A549 (cell line): ENCODE results near the gene PFDN5. TPM values are rescaled to one million over a fixed set of nuclear protein-coding genes. Genes with fewer than 3 reads are reported as not detected.

Experiments
- ATAC-seq, 2 experiments: fragments of 200-7000 bp in 1 of 2; fragments of >200 bp in 1 of 2; cut with Nextera tagmentation in 1 of 2; cut with Tn5 transposase in 1 of 2; 3 replicates each; pipeline versions ENCODE4 v1.8.0 to v1.9.1; 2018 to 2020; ENCODE audit warnings: mild to moderate bottlenecking in 1 of 2, moderate library complexity in 1 of 2
- CTCF ChIA-PET: fragments of 300-600 bp; sonication (Branson Sonifier 250); formaldehyde crosslinking; extraction: SDS; loops from one replicate; lab custom pipeline; 2021; ENCODE audit warnings: antibody characterized with exemption, inconsistent platforms; lab: Yijun Ruan, JAX
- POLR2A ChIA-PET: fragments of 350-600 bp; formaldehyde crosslinking; extraction: SDS; loops from one replicate; lab custom pipeline; 2021; ENCODE audit warnings: antibody characterized with exemption, inconsistent platforms; lab: Yijun Ruan, JAX
- DNase-seq, 2 experiments: peaks; one replicate each; pipeline versions ENCODE4 v3.0.0 to v3.0.0-alpha.2; 2011 to 2016; ENCODE audit warnings: low read depth in 1 of 2, low spot score in 1 of 2
- FAIRE-seq: peaks from 2 replicates; lab custom pipeline; 2011; peaks lifted over from hg19 to GRCh38; lab: Jason Lieb, UNC
- H3K27ac ChIP-seq, 2 experiments: fragments of >200 bp; sonication (Bioruptor Twin); formaldehyde crosslinking; 3 replicates each; pipeline ENCODE4 v1.5.1; 2016 to 2017
- H3K4me1 ChIP-seq: fragments of >200 bp; sonication (Bioruptor Twin); formaldehyde crosslinking; 3 replicates; pipeline ENCODE4 v1.6.1; 2016
- H3K4me2 ChIP-seq: fragments of >200 bp; sonication (Bioruptor Twin); formaldehyde crosslinking; 3 replicates; pipeline ENCODE4 v1.6.1; 2016
- H3K4me3 ChIP-seq: fragments of >200 bp; sonication (Bioruptor Twin); formaldehyde crosslinking; 3 replicates; pipeline ENCODE4 v1.5.1; 2016
- H3K9me3 ChIP-seq: fragments of >200 bp; sonication (Bioruptor Twin); formaldehyde crosslinking; 3 replicates; pipeline ENCODE4 v1.6.1; 2016
- BHLHE40 ChIP-seq: IDR thresholded peaks from 2 replicates; pipeline ENCODE4 v1.6.1; 2012; ENCODE audit warnings: low read depth, low read length, inconsistent platforms
- CBX8 ChIP-seq: fragments of 200-600 bp; sonication (generic); IDR thresholded peaks from 2 replicates; pipeline ENCODE4 v1.6.1; 2016
- CEBPB ChIP-seq, 2 experiments: fragments of >200 bp in 1 of 2; sonication (Bioruptor Twin) in 1 of 2; formaldehyde crosslinking in 1 of 2; IDR thresholded peaks; 2 replicates each; pipeline ENCODE4 v1.6.1; 2012 to 2016
- CHD2 ChIP-seq: fragments of 150-350 bp; IDR thresholded peaks from 2 replicates; pipeline ENCODE4 v1.6.1; 2014; ENCODE audit warnings: low read length; ENCODE audit not compliant: partially characterized antibody
- CHD4 ChIP-seq: fragments of 200-600 bp; sonication (generic); IDR thresholded peaks from 2 replicates; pipeline ENCODE4 v1.6.1; 2016; ENCODE audit warnings: antibody characterized with exemption, mild to moderate bottlenecking, borderline replicate concordance
- EHF ChIP-seq: fragments of 250-450 bp; sonication (Bioruptor Pico); IDR thresholded peaks from 2 replicates; pipeline ENCODE4 v1.5.0; 2020; ENCODE audit warnings: mild to moderate bottlenecking
- EHMT2 ChIP-seq: fragments of 200-600 bp; sonication (generic); IDR thresholded peaks from 2 replicates; pipeline ENCODE4 v1.6.1; 2016; ENCODE audit warnings: antibody characterized with exemption, low read depth, mild to moderate bottlenecking, moderate library complexity
- EP300 ChIP-seq, 2 experiments: fragments of >200 bp; sonication (Bioruptor Twin); formaldehyde crosslinking; IDR thresholded peaks; 2 replicates in 1 of 2; 3 replicates in 1 of 2; pipeline ENCODE4 v1.6.1; 2016 to 2017
- FOSB ChIP-seq: fragments of 250-450 bp; sonication (Bioruptor Pico); IDR thresholded peaks from 2 replicates; pipeline ENCODE4 v1.5.0; 2020; ENCODE audit warnings: mild to moderate bottlenecking, moderate library complexity
- FOXS1 ChIP-seq: fragments of 250-450 bp; sonication (Bioruptor Pico); IDR thresholded peaks from 2 replicates; pipeline ENCODE4 v1.5.0; 2020; ENCODE audit warnings: mild to moderate bottlenecking, moderate library complexity
- GATA3 ChIP-seq: IDR thresholded peaks from 2 replicates; pipeline ENCODE4 v1.6.1; 2012; ENCODE audit warnings: borderline replicate concordance
- HDAC2 ChIP-seq: fragments of 200-600 bp; sonication (generic); IDR thresholded peaks from 2 replicates; pipeline ENCODE4 v1.6.1; 2016
- HEYL ChIP-seq: fragments of 250-450 bp; sonication (Bioruptor Pico); IDR thresholded peaks from 2 replicates; pipeline ENCODE4 v1.8.0; 2021; ENCODE audit warnings: mild to moderate bottlenecking, moderate library complexity
- HOXB5 ChIP-seq: fragments of 250-450 bp; sonication (Bioruptor Pico); IDR thresholded peaks from 2 replicates; pipeline ENCODE4 v1.5.0; 2020; ENCODE audit warnings: mild to moderate bottlenecking, moderate library complexity
- JUNB ChIP-seq: fragments of >200 bp; sonication (Bioruptor Twin); formaldehyde crosslinking; IDR thresholded peaks from 2 replicates; pipeline ENCODE4 v1.6.1; 2016
- MAFK ChIP-seq: fragments of 450-650 bp; IDR thresholded peaks from 2 replicates; pipeline ENCODE4 v1.6.1; 2014; ENCODE audit not compliant: partially characterized antibody
- MAZ ChIP-seq: fragments of 150-350 bp; IDR thresholded peaks from 2 replicates; pipeline ENCODE4 v1.6.1; 2014; ENCODE audit warnings: antibody characterized with exemption, low read depth, low read length, borderline replicate concordance
- NFE2L2 ChIP-seq: fragments of 150-350 bp; conservative IDR thresholded peaks from 2 replicates; pipeline ENCODE4 v1.6.1; 2014; ENCODE audit warnings: low read length
- NPAS2 ChIP-seq: fragments of 250-450 bp; sonication (Bioruptor Pico); IDR thresholded peaks from 2 replicates; pipeline ENCODE4 v1.8.0; 2022; ENCODE audit warnings: mild to moderate bottlenecking, moderate library complexity, borderline replicate concordance
- NR3C1 ChIP-seq: fragments of >200 bp; sonication (Bioruptor Twin); formaldehyde crosslinking; IDR thresholded peaks from 3 replicates; pipeline ENCODE4 v1.6.1; 2017
- PHF8 ChIP-seq: fragments of 200-600 bp; sonication (generic); IDR thresholded peaks from 2 replicates; pipeline ENCODE4 v1.6.1; 2016; ENCODE audit warnings: low read depth, mild to moderate bottlenecking, antibody characterized with exemption, moderate library complexity, borderline replicate concordance
- RCOR1 ChIP-seq: fragments of 150-350 bp; IDR thresholded peaks from 2 replicates; pipeline ENCODE4 v1.6.1; 2014; ENCODE audit warnings: antibody characterized with exemption, low read length, low read depth
- SREBF2 ChIP-seq: fragments of 450-650 bp; IDR thresholded peaks from 2 replicates; pipeline ENCODE4 v1.6.1; 2014; ENCODE audit warnings: mild to moderate bottlenecking, moderate library complexity
- ZNF302 ChIP-seq: fragments of 250-450 bp; sonication (Bioruptor Pico); IDR thresholded peaks from 2 replicates; pipeline ENCODE4 v1.9.0; 2021; ENCODE audit warnings: inconsistent platforms, mild to moderate bottlenecking, moderate library complexity
- WGBS: methylation state at CpG from one replicate; pipeline ENCODE4 v1.1.6; 2017; ENCODE audit errors: missing lambda C conversion rate; 5-methylcytosine and 5-hydroxymethylcytosine counted together
- polyA plus RNA-seq, 4 experiments: library from polyadenylated mRNA; depleted of rRNA in 3 of 4; stranded (reverse); fragments of >200 nt; fragmentation: RNase III in 1 of 4; extraction: RNeasy Plus Mini Kit Qiagen cat#74134 plus additional on column Dnase treatment in 1 of 4; gene quantifications; 2 replicates in 3 of 4; 3 replicates in 1 of 4; pipeline ENCODE4 v1.2.3, GENCODE V29; 2011 to 2017
- TF ChIP-seq, protein P1 (sequence below): fragments of 450-650 bp; IDR thresholded peaks from 2 replicates; pipeline ENCODE4 v1.6.1; 2014; ENCODE audit warnings: antibody characterized with exemption
- TF ChIP-seq, protein P2 (sequence below): fragments of 150-350 bp; IDR thresholded peaks from 2 replicates; pipeline ENCODE4 v1.6.1; 2014; ENCODE audit warnings: low read depth, mild to moderate bottlenecking, low read length
- TF ChIP-seq, protein P3 (sequence below): fragments of 250-450 bp; sonication (Bioruptor Pico); IDR thresholded peaks from 2 replicates; pipeline ENCODE4 v1.5.0; 2021; ENCODE audit warnings: mild to moderate bottlenecking, moderate library complexity, borderline replicate concordance
- TF ChIP-seq, protein P4 (sequence below): IDR thresholded peaks from 2 replicates; pipeline ENCODE4 v1.6.1; 2012; ENCODE audit warnings: low read depth, borderline replicate concordance
- TF ChIP-seq, protein P5 (sequence below): fragments of >200 bp; sonication (Bioruptor Twin); formaldehyde crosslinking; IDR thresholded peaks from 3 replicates; pipeline ENCODE4 v1.6.1; 2016

Gene PFDN5
- polyA plus RNA-seq, 2 of the 4 experiments (the other 2 are of a cell fraction), result 685 to 729 TPM

DNA sequence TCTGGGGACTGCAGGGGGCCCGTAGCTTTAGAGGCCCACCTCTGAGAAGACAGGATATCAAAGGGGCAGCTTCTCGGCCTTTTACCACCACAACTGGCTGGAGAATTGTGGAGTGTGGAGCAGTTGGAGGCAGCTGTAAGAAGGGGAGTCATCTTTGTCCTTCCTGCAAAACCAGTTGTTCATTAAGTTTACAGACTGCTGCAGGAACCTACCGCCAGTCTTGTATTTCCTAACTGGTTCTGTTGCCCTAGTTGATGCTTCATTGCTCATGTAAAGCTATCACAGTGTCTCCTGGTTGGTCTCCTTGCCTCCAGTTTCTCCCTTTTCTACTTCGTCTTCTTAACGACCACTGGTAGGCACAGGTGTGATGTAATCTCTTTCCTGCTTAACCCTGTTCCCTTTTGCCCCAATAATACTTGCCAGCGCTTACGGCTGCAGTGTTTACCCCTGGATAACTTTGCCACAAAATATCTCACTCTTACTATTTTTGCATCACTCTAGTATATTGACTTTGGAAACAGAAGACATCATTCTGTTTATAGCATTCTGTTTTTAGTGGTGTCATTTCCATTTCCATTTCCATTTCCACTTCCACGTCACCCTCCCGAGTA lies 15.3 kb upstream of the PFDN5 start:
- POLR2A ChIA-PET, result no interaction called here
- CTCF ChIA-PET, result interaction anchor here (0.6 to 28.2 kb wide), 8 partner anchors 9 to 111 kb away, joined by 3 to 1046 read pairs (median 6); partner anchors contain the start of genes AAAS, ESPL1, ITGB7 and PFDN5
- no peak overlapping the region for H3K4me2 ChIP-seq
- 96% methylated on average over 9 of the region's 9 CpGs for WGBS
- TF ChIP-seq PHF8 (no peak), NFE2L2 (no peak), GATA3 (no peak), SREBF2 (no peak), EP300 (IDR thresholded peaks at IDR 0.05) (no peak), FOSB (CRISPR knock-in tag) (no peak), NR3C1 (no peak), CBX8 (no peak), MAZ (no peak), MAFK (no peak), BHLHE40 (no peak), HDAC2 (no peak), EHMT2 (no peak)
- TF ChIP-seq, protein P1, sequence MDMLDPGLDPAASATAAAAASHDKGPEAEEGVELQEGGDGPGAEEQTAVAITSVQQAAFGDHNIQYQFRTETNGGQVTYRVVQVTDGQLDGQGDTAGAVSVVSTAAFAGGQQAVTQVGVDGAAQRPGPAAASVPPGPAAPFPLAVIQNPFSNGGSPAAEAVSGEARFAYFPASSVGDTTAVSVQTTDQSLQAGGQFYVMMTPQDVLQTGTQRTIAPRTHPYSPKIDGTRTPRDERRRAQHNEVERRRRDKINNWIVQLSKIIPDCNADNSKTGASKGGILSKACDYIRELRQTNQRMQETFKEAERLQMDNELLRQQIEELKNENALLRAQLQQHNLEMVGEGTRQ, result no peak
- TF ChIP-seq, protein P2, sequence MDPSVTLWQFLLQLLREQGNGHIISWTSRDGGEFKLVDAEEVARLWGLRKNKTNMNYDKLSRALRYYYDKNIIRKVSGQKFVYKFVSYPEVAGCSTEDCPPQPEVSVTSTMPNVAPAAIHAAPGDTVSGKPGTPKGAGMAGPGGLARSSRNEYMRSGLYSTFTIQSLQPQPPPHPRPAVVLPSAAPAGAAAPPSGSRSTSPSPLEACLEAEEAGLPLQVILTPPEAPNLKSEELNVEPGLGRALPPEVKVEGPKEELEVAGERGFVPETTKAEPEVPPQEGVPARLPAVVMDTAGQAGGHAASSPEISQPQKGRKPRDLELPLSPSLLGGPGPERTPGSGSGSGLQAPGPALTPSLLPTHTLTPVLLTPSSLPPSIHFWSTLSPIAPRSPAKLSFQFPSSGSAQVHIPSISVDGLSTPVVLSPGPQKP, result no peak
- DNase-seq (no peak), FAIRE-seq (no peak), ATAC-seq (no peak)
- H3K4me3 ChIP-seq, result no peak overlapping the region
- H3K9me3 ChIP-seq, result no peaks in the 10 kb centered on the region
- H3K27ac ChIP-seq, result no peak overlapping the region
- no peaks in the 10 kb centered on the region for H3K4me1 ChIP-seq

DNA sequence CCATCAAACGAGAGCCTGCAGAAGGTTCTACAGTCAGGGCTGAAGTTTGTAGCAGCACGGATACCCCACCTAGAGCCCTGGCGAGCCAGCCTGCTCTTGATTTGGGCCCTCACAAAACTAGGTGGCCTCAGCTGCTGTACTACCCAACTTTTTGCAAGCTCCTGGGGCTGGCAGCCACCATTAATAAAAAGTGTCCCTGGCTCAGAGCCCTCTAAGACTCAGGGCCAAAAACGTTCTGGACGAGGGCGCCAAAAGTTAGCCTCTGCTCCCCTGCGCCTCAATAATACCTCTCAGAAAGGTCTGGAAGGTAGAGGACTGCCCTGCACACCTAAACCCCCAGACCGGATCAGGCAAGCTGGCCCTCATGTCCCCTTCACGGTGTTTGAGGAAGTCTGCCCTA lies 8.9 kb upstream of the PFDN5 start:
- no peak for DNase-seq
- Histone ChIP-seq H3K27ac (no peak overlapping the region), H3K4me3 (no peak overlapping the region), H3K4me2 (no peak overlapping the region)
- WGBS, result 85% methylated on average over 9 of the region's 9 CpGs
- POLR2A ChIA-PET, result interaction anchor here (0.5 to 1.6 kb wide), 3 partner anchors 9 to 148 kb away, joined by 3 to 5 read pairs (median 3); partner anchors contain the start of genes AAAS and PFDN5
- TF ChIP-seq HEYL (CRISPR knock-in tag) (no peak), EHF (CRISPR knock-in tag) (no peak), EHMT2 (no peak), FOXS1 (CRISPR knock-in tag) (no peak), JUNB (no peak), MAZ (no peak), NR3C1 (no peak), ZNF302 (no peak), HOXB5 (CRISPR knock-in tag) (no peak), CHD2 (no peak), CHD4 (no peak), CEBPB (IDR thresholded peaks at IDR 0.05) (no peak), NPAS2 (CRISPR knock-in tag) (no peak), RCOR1 (no peak)
- TF ChIP-seq, protein P2, result no peak
- TF ChIP-seq, protein P3, sequence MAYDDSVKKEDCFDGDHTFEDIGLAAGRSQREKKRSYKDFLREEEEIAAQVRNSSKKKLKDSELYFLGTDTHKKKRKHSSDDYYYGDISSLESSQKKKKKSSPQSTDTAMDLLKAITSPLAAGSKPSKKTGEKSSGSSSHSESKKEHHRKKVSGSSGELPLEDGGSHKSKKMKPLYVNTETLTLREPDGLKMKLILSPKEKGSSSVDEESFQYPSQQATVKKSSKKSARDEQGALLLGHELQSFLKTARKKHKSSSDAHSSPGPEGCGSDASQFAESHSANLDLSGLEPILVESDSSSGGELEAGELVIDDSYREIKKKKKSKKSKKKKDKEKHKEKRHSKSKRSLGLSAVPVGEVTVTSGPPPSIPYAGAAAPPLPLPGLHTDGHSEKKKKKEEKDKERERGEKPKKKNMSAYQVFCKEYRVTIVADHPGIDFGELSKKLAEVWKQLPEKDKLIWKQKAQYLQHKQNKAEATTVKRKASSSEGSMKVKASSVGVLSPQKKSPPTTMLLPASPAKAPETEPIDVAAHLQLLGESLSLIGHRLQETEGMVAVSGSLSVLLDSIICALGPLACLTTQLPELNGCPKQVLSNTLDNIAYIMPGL (CRISPR knock-in tag), result no peak
- TF ChIP-seq, protein P4, sequence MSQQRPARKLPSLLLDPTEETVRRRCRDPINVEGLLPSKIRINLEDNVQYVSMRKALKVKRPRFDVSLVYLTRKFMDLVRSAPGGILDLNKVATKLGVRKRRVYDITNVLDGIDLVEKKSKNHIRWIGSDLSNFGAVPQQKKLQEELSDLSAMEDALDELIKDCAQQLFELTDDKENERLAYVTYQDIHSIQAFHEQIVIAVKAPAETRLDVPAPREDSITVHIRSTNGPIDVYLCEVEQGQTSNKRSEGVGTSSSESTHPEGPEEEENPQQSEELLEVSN, result no peak
- TF ChIP-seq, protein P5, sequence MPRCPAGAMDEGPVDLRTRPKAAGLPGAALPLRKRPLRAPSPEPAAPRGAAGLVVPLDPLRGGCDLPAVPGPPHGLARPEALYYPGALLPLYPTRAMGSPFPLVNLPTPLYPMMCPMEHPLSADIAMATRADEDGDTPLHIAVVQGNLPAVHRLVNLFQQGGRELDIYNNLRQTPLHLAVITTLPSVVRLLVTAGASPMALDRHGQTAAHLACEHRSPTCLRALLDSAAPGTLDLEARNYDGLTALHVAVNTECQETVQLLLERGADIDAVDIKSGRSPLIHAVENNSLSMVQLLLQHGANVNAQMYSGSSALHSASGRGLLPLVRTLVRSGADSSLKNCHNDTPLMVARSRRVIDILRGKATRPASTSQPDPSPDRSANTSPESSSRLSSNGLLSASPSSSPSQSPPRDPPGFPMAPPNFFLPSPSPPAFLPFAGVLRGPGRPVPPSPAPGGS, result no peak
- TF ChIP-seq, all 56 proteins: peak for 0
- no peaks in the 10 kb centered on the region for H3K9me3 ChIP-seq
- H3K4me1 ChIP-seq, result no peaks in the 10 kb centered on the region
- CTCF ChIA-PET, result interaction anchor here (0.6 to 28.2 kb wide), 17 partner anchors 8 to 229 kb away, joined by 3 to 1046 read pairs (median 6); partner anchors contain the start of genes AAAS, ESPL1 and ITGB7
- FAIRE-seq (no peak), ATAC-seq (no peak)
